Muscle layer of colon (tissue), 2 donors: ENCODE results near the gene ULBP1.
"Not testable (repeated sequence)": the region's sequence is repeated elsewhere in the genome, so short reads cannot be mapped to it uniquely, and the experiment has no call there.

ENCODE experiments used
- H3K27ac ChIP-seq: one replicate; pipeline ENCODE4 v1.7.0; 2013; ENCODE audit warnings: low read depth, mild to moderate bottlenecking, low read length, moderate library complexity
- H3K27me3 ChIP-seq, 2 donors: one replicate each; pipeline ENCODE4 v1.7.0; 2013; ENCODE audit warnings: low read length in 2 of 2, mild to moderate bottlenecking in 2 of 2; ENCODE audit not compliant: insufficient read depth in 2 of 2, control insufficient read depth in 1 of 2
- H3K36me3 ChIP-seq: one replicate; pipeline ENCODE4 v1.7.0; 2013; ENCODE audit warnings: mild to moderate bottlenecking, low read length; ENCODE audit not compliant: insufficient read depth
- H3K4me1 ChIP-seq: one replicate; pipeline ENCODE4 v1.7.0; 2013; ENCODE audit warnings: mild to moderate bottlenecking, low read length; ENCODE audit not compliant: insufficient read depth
- H3K4me3 ChIP-seq, 2 donors: one replicate each; pipeline ENCODE4 v1.7.0; 2013; ENCODE audit warnings: low read length in 2 of 2, low read depth in 1 of 2, mild to moderate bottlenecking in 1 of 2, moderate library complexity in 1 of 2
- H3K9ac ChIP-seq: one replicate; pipeline ENCODE4 v1.7.0; 2013; ENCODE audit warnings: low read length
- H3K9me3 ChIP-seq: one replicate; pipeline ENCODE4 v1.7.0; 2013; ENCODE audit warnings: mild to moderate bottlenecking, low read length
- donor health status: abdominal sarcoma.
- donor health status: Adenocarcinoma of cecum.

ULBP1 gene

DNA sequence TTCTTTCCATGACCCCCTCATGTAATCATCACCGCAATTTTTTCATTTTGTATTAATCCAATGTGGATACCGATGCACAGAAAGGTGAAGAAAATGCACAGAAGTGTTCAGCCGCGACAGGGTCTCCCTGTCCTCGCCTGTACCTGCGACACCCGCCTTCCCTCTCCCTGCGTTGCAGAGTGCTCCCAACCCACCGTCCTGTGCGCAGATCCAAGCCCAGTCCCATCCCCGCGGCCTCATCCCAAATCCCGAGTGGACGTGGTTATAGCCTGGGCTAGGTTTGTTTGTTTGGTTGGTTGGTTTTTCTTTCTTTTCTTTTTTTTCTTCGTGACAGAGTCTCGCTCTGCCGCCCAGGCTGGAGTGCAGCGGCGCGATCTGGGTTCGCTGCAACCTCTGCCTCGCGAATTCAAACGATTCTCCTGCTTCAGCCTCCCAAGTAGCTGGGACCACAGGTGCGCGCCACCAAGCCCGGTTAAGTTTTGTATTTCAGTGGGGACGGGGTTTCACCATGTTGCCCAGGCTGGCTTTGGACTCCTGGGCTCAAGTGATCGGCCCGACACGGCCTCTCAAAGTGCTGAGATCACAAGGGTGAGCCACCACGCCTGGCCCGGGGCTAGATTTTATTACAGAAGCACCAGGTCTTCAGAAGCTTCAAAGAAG, 40.3 kb upstream of the ULBP1 start:
- H3K36me3 ChIP-seq = no peaks in the 10 kb centered on the region
- peaks cover 10 to 18% of the 10 kb centered on the region in 2 donors for H3K27me3 ChIP-seq
- no peak overlapping the region for H3K9ac ChIP-seq

GRCh38 chr6:149924206-149924932, 39.4 kb upstream of the ULBP1 start:
- H3K9me3 ChIP-seq = no peaks in the 10 kb centered on the region
- no peak overlapping the region for H3K27ac ChIP-seq
- peaks cover 14 to 22% of the 10 kb centered on the region in 2 donors for H3K27me3 ChIP-seq

More for the DNA sequence above, 40.3 kb upstream of the ULBP1 start:
- Histone ChIP-seq H3K27ac (no peak overlapping the region), H3K4me1 (peaks cover 5% of the 10 kb centered on the region), H3K9me3 (no peaks in the 10 kb centered on the region), H3K4me3 (peak overlapping the region; percentile 65 to 71)

DNA sequence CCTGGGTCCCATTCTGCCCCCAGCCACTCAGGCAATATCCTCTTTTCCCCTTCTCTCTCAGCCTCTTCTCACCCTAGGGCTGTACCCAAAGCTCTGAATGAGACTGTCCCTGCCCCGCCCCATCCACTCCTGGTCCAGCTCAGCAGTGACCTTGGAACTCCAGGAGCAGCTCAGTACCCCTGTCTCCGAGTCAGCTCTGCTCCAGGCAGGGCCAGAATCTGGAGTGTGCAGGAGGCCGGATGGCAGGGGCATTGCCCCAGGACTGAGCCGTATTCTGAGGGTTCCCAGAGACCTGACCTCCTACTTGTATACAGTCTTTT, 38.9 kb upstream of the ULBP1 start:
- Histone ChIP-seq H3K4me3 (peak overlapping the region in 1 of 2 donors; percentile 52), H3K27ac (no peak overlapping the region), H3K4me1 (peaks cover 5% of the 10 kb centered on the region), H3K36me3 (no peaks in the 10 kb centered on the region), H3K27me3 (peaks cover 19 to 27% of the 10 kb centered on the region in 2 donors), H3K9ac (no peak overlapping the region), H3K9me3 (no peaks in the 10 kb centered on the region)

More at GRCh38 chr6:149924206-149924932, 39.4 kb upstream of the ULBP1 start:
- Histone ChIP-seq H3K4me3 (no peak overlapping the region), H3K4me1 (peaks cover 5% of the 10 kb centered on the region), H3K9ac (no peak overlapping the region), H3K36me3 (no peaks in the 10 kb centered on the region)

GRCh38 chr6:149925253-149925973, 38.3 kb upstream of the ULBP1 start:
- Histone ChIP-seq H3K4me1 (peaks cover 5% of the 10 kb centered on the region), H3K27me3 (peaks cover 21 to 27% of the 10 kb centered on the region in 2 donors), H3K9ac (no peak overlapping the region), H3K4me3 (peak overlapping the region; percentile 41 to 52), H3K9me3 (no peaks in the 10 kb centered on the region), H3K36me3 (no peaks in the 10 kb centered on the region), H3K27ac (no peak overlapping the region)

GRCh38 chr6:149925974-149926777, 37.6 kb upstream of the ULBP1 start:
- Histone ChIP-seq H3K9me3 (no peaks in the 10 kb centered on the region), H3K27me3 (peaks cover 27 to 34% of the 10 kb centered on the region in 2 donors), H3K27ac (no peak overlapping the region)

GRCh38 chr6:149927025-149927424, 36.7 kb upstream of the ULBP1 start:
- not testable (repeated sequence) for H3K9me3 ChIP-seq, H3K4me3 ChIP-seq
- H3K27me3 ChIP-seq = peaks cover 30 to 42% of the 10 kb centered on the region in 2 donors

More at GRCh38 chr6:149925974-149926777, 37.6 kb upstream of the ULBP1 start:
- no peaks in the 10 kb centered on the region for H3K36me3 ChIP-seq
- peaks cover 5% of the 10 kb centered on the region for H3K4me1 ChIP-seq
- no peak overlapping the region for H3K9ac ChIP-seq
- H3K4me3 ChIP-seq = peak overlapping the region; percentile 41 to 52

DNA sequence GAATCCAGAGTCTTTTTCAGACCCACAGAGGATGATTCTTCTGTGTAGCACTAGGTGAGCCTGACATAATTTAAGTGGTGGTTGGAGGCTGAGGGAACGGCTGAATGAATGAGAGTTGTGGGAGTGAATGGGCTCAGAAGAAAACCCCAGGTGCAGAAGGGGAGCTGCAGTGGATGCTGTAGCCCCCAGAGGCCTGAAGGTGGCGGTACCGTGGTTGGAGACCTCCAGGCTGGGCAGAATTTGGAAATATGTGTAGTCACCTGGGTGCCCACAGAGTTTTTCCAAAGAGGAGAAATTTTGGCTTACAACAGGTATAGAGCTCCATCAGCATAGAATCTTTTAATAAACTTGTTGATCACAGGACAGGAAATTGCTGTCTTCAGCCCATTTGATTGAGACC, 34.3 kb upstream of the ULBP1 start:
- Histone ChIP-seq H3K4me3 (no peak overlapping the region), H3K36me3 (no peaks in the 10 kb centered on the region), H3K27me3 (peaks cover 36 to 39% of the 10 kb centered on the region in 2 donors), H3K9ac (no peak overlapping the region), H3K27ac (no peak overlapping the region), H3K9me3 (no peaks in the 10 kb centered on the region), H3K4me1 (no peaks in the 10 kb centered on the region)

More at GRCh38 chr6:149927025-149927424, 36.7 kb upstream of the ULBP1 start:
- not testable (repeated sequence) for H3K4me1 ChIP-seq, H3K9ac ChIP-seq, H3K27ac ChIP-seq, H3K36me3 ChIP-seq

- Histone ChIP-seq H3K27ac (no peak overlapping the region), H3K36me3 (no peaks in the 10 kb centered on the region), H3K4me3 (no peak overlapping the region), H3K4me1 (no peaks in the 10 kb centered on the region), H3K9ac (no peak overlapping the region), H3K27me3 (peaks cover 55% of the 10 kb centered on the region in 2 donors), H3K9me3 (no peaks in the 10 kb centered on the region)
Observed at GRCh38 chr6:149931501-149931900, 32.2 kb upstream of the ULBP1 start.

GRCh38 chr6:149933036-149933435, 30.7 kb upstream of the ULBP1 start:
- Histone ChIP-seq H3K27ac (no peak overlapping the region), H3K4me1 (no peaks in the 10 kb centered on the region), H3K36me3 (no peaks in the 10 kb centered on the region), H3K4me3 (no peak overlapping the region), H3K27me3 (peaks cover 68 to 69% of the 10 kb centered on the region in 2 donors), H3K9ac (no peak overlapping the region), H3K9me3 (no peaks in the 10 kb centered on the region)

DNA sequence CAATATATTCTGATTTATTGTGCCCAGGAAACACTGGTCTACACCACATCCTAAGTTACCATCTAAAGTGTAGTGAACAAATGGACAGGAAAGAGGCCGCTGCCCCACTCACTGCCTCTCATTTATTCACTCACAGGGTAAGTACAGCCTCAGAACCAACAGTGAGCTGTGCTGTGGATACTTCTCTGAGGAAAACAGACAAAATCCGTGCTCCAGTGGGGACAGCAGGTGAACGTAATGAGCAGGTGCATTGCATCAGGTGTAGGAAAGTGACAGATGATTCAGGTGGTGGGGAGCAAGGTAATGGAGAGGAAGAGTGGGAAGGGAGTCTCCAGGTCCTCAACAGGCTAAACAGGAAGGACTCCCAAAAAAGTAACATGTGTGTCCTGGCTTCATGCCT, 30.3 kb upstream of the ULBP1 start:
- no peak overlapping the region for H3K9ac ChIP-seq
- no peaks in the 10 kb centered on the region for H3K36me3 ChIP-seq
- H3K4me3 ChIP-seq = no peak overlapping the region
- peaks cover 3% of the 10 kb centered on the region for H3K4me1 ChIP-seq
- H3K27ac ChIP-seq = no peak overlapping the region
- H3K27me3 ChIP-seq = peaks cover 72% of the 10 kb centered on the region in 2 donors
- H3K9me3 ChIP-seq = no peaks in the 10 kb centered on the region
